Epithelial cell of esophagus (primary cell): Measurements from ENCODE around the gene FXYD6.

Experiments used
- DNase-seq: peaks from one replicate; pipeline ENCODE4 v3.0.0; 2010; ENCODE audit warnings: low read depth
- H3K4me3 ChIP-seq: 2 replicates; pipeline ENCODE4 v1.5.1; 2011; ENCODE audit warnings: mild to moderate bottlenecking, low read length, control low read depth
- CTCF ChIP-seq: IDR thresholded peaks from 2 replicates; pipeline ENCODE4 v1.5.1; 2011; ENCODE audit warnings: low read depth, mild to moderate bottlenecking, low read length, control low read depth, inconsistent platforms; ENCODE audit not compliant: insufficient read depth; ENCODE audit errors: missing control alignments

Gene FXYD6

GRCh38 chr11:117863383-117863782 lies 13.1 kb downstream of the FXYD6 start:
- no peak for DNase-seq
- no peak for TF ChIP-seq CTCF
- no peak overlapping the region for H3K4me3 ChIP-seq

- no peak overlapping the region for H3K4me3 ChIP-seq
- TF ChIP-seq CTCF = no peak
These were observed 13.7 kb downstream of the FXYD6 start for GRCh38 chr11:117862753-117863152.

GRCh38 chr11:117862019-117862725 lies 14.3 kb downstream of the FXYD6 start:
- no peak for TF ChIP-seq CTCF
- no peak for DNase-seq
- no peak overlapping the region for H3K4me3 ChIP-seq

More at GRCh38 chr11:117862753-117863152, 13.7 kb downstream of the FXYD6 start:
- no peak for DNase-seq

- TF ChIP-seq CTCF = no peak
- H3K4me3 ChIP-seq = no peak overlapping the region
- DNase-seq = peak; percentile 23
These were observed 15.1 kb downstream of the FXYD6 start for GRCh38 chr11:117861151-117862018.

- no peak for DNase-seq
- no peak for TF ChIP-seq CTCF
- no peak overlapping the region for H3K4me3 ChIP-seq
These were observed 16.3 kb downstream of the FXYD6 start for GRCh38 chr11:117860139-117860538.

GRCh38 chr11:117859488-117860112 lies 16.9 kb downstream of the FXYD6 start:
- no peak for DNase-seq
- TF ChIP-seq CTCF = no peak

More at GRCh38 chr11:117859488-117860112, 16.9 kb downstream of the FXYD6 start:
- H3K4me3 ChIP-seq = no peak overlapping the region
